HS-5 (cell line): ENCODE results near the gene MAD2L2.

Experiments
- DNase-seq: peaks from one replicate; pipeline ENCODE4 v3.0.0-alpha.2; 2012; ENCODE audit warnings: low read depth

Gene MAD2L2

GRCh38 chr1:11704691-11705475, 23.9 kb upstream of the MAD2L2 start:
- no peak for DNase-seq

GRCh38 chr1:11704194-11704529, 23.2 kb upstream of the MAD2L2 start:
- no peak for DNase-seq

GRCh38 chr1:11703357-11704193, 22.6 kb upstream of the MAD2L2 start:
- DNase-seq = no peak

- DNase-seq = no peak
These were observed 21.2 kb upstream of the MAD2L2 start for GRCh38 chr1:11701981-11702803.

- DNase-seq = no peak
These were observed 20.6 kb upstream of the MAD2L2 start for GRCh38 chr1:11701551-11701961.

- no peak for DNase-seq
These were observed 19.9 kb upstream of the MAD2L2 start for GRCh38 chr1:11700601-11701467.

GRCh38 chr1:11697893-11698210, 16.9 kb upstream of the MAD2L2 start:
- DNase-seq = no peak

- no peak for DNase-seq
These were observed 16.4 kb upstream of the MAD2L2 start for GRCh38 chr1:11697188-11697892.

GRCh38 chr1:11695861-11696260, 14.9 kb upstream of the MAD2L2 start:
- DNase-seq = no peak

GRCh38 chr1:11693917-11694316, 13.0 kb upstream of the MAD2L2 start:
- DNase-seq = no peak

- peak; percentile 87 for DNase-seq
These were observed 12.2 kb upstream of the MAD2L2 start for GRCh38 chr1:11693024-11693590.

- DNase-seq = no peak
These were observed 11.2 kb upstream of the MAD2L2 start for GRCh38 chr1:11691928-11692711.

GRCh38 chr1:11691302-11691914, 10.5 kb upstream of the MAD2L2 start, which contains the start of gene DRAXIN:
DRAXIN (plus strand) TSS chr1:11691710; CDS start chr1:11706259, 14,549 bp downstream.
- no peak for DNase-seq

GRCh38 chr1:11690397-11691301, 9.7 kb upstream of the MAD2L2 start:
- DNase-seq = no peak

- DNase-seq = no peak
These were observed 7.6 kb upstream of the MAD2L2 start for GRCh38 chr1:11688506-11688905.

- DNase-seq = no peak
These were observed 4.3 kb upstream of the MAD2L2 start for GRCh38 chr1:11685210-11685752.

- DNase-seq = no peak
These were observed 3.1 kb upstream of the MAD2L2 start for GRCh38 chr1:11684070-11684469.

- DNase-seq = no peak
These were observed 1.9 kb upstream of the MAD2L2 start for GRCh38 chr1:11682799-11683198.
